Brain microvascular endothelial cell (primary cell): ENCODE data around the gene FYCO1.

Experiments
- DNase-seq: peaks from one replicate; pipeline ENCODE4 v3.0.0-alpha.2; 2020
- H3K27ac ChIP-seq: fragments of 250-450 bp; sonication (Bioruptor Pico); 2 replicates; pipeline ENCODE4 v1.5.1; 2020; ENCODE audit warnings: mild to moderate bottlenecking, moderate library complexity
- H3K27me3 ChIP-seq: fragments of 250-450 bp; sonication (Bioruptor Pico); replicated peaks from 2 replicates; pipeline ENCODE4 v1.5.1; 2020; ENCODE audit warnings: mild to moderate bottlenecking
- H3K36me3 ChIP-seq: fragments of 250-450 bp; sonication (Bioruptor Pico); replicated peaks from 2 replicates; pipeline ENCODE4 v1.5.1; 2020; ENCODE audit warnings: mild to moderate bottlenecking
- H3K4me3 ChIP-seq: 2 replicates; pipeline ENCODE4 v1.5.1; 2011; ENCODE audit warnings: low read depth, mild to moderate bottlenecking, control low read depth, low read length, moderate library complexity
- CTCF ChIP-seq: IDR thresholded peaks from 2 replicates; pipeline ENCODE4 v1.5.1; 2011; ENCODE audit warnings: low read depth, mild to moderate bottlenecking, moderate library complexity, low read length, control low read depth, inconsistent platforms; ENCODE audit errors: missing control alignments
- in situ Hi-C: cut with HindIII; loops from 2 replicates; pipeline ENCODE4 v1.10.0; 2017; ENCODE audit warnings: low sequenced_read_pairs, low pct_ligation_motif_present

The FYCO1 gene

GRCh38 chr3:45974686-45975085 is 20.9 kb downstream of the FYCO1 start:
- no peak for TF ChIP-seq CTCF
- no peak for DNase-seq
- Histone ChIP-seq H3K4me3 (no peak overlapping the region), H3K27me3 (no peaks in the 10 kb centered on the region), H3K36me3 (peaks cover 22% of the 10 kb centered on the region), H3K27ac (no peak overlapping the region)
- in situ Hi-C loops: no loop called here

- no peak overlapping the region for H3K4me3 ChIP-seq
- H3K27ac ChIP-seq: peak overlapping the region; percentile 21
- no peak for TF ChIP-seq CTCF
- H3K27me3 ChIP-seq: no peaks in the 10 kb centered on the region
- peaks cover 19% of the 10 kb centered on the region for H3K36me3 ChIP-seq
- in situ Hi-C loops: no loop called here
- DNase-seq: peak; percentile 81
Observed at GRCh38 chr3:45972534-45973402, 22.9 kb downstream of the FYCO1 start.

- no peak for DNase-seq
- Histone ChIP-seq H3K27ac (no peak overlapping the region), H3K4me3 (no peak overlapping the region), H3K27me3 (no peaks in the 10 kb centered on the region), H3K36me3 (peaks cover 28% of the 10 kb centered on the region)
- in situ Hi-C loops: no loop called here
- TF ChIP-seq CTCF: no peak
Observed at GRCh38 chr3:45969953-45970352, 25.7 kb downstream of the FYCO1 start.

- in situ Hi-C loops: no loop called here
- H3K36me3 ChIP-seq: peaks cover 27% of the 10 kb centered on the region
- no peaks in the 10 kb centered on the region for H3K27me3 ChIP-seq
- H3K4me3 ChIP-seq: no peak overlapping the region
- no peak for DNase-seq
- no peak overlapping the region for H3K27ac ChIP-seq
- TF ChIP-seq CTCF: no peak
Observed at GRCh38 chr3:45969116-45969515, 26.5 kb downstream of the FYCO1 start.

- in situ Hi-C loops: no loop called here
- TF ChIP-seq CTCF: no peak
- Histone ChIP-seq H3K4me3 (no peak overlapping the region), H3K36me3 (peaks cover 26% of the 10 kb centered on the region), H3K27me3 (no peaks in the 10 kb centered on the region), H3K27ac (no peak overlapping the region)
- DNase-seq: peak; percentile 61
Observed at GRCh38 chr3:45968706-45969105, 26.9 kb downstream of the FYCO1 start.
